NK-92 treated with Interleukin-12 subunit alpha and Interleukin-12 subunit beta, amount 100 ng/mL, for 24 hours (cell line): ENCODE measurements around the gene CCSER1.
"Not testable (repeated sequence)": the region's sequence is repeated elsewhere in the genome, so short reads cannot be mapped to it uniquely, and the experiment has no call there.

Experiments
- DNase-seq: peaks from one replicate; lab custom pipeline; 2025; lab: John Stamatoyannopoulos, UW

CCSER1 gene

GRCh38 chr4:91284480-91284879 lies 1157.3 kb downstream of the CCSER1 start:
- no peak for DNase-seq

DNA sequence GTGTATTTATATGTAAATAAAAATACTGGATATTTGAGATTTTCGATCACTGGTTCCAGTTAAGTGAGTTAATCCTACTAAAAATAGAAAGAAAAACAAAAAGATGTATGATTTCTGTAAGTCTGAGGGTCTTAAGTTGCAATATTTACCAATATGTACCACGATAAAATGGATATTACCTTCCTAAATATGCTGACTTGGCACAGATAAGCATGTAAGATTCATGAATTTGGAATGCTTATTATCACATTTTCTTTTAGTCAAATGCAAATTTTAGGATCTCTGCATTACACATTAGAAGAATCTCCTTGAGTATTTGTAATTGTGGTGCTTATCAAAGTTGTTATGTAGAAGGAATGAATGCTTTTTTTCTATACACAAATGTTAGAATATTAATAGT lies 1158.3 kb downstream of the CCSER1 start:
- no peak for DNase-seq

DNA sequence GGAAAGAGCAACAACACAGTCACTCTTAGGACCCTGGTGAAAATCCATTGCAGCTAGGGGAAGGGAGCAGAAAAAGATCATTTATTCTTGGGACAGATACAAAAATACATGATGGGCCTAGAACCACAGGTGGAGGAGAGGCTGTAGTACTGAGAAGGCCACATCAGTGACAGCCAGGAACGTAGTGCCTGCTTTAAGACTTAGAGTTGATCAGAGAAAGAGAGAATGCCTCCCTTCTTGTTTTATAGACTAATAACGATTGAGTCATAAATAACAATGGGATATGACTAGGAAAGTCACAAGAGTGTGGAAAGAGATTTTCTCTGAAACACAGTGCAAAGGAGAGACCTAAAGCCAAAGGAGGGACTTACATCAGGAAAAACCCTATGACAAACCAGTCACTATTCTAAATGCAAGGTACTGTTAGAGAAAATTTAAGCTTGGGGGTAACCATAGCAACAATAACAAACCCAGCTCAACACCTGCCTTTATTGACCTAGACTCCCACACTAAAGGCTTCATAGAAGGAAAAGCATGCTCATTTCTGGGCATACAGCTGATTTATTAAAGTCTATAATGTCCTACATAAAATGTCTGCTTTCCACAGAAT lies 1161.6 kb downstream of the CCSER1 start:
- DNase-seq, result no peak

GRCh38 chr4:91298156-91298700 lies 1171.0 kb downstream of the CCSER1 start:
- DNase-seq, result no peak

DNA sequence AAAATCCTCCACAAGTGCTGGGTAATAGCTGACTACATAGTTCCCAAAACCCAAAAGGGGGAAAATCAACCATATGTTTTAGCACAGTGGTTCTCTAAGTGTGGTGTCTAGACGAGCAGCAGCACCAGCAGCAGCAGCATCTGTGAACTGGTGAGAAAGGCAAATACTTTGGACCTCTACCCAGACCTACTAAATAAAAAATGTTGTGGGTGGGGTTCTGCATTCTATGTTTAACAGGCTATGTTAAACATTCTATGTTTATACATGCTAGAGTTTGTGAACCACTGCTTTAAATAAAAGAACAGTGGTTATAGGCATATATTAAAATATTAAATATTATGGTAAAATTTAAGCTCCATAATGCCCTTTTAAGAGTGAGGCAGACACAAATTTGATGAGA lies 1171.6 kb downstream of the CCSER1 start:
- DNase-seq, result no peak

- DNase-seq, result no peak
These were observed 1174.9 kb downstream of the CCSER1 start for GRCh38 chr4:91302120-91302519.

DNA sequence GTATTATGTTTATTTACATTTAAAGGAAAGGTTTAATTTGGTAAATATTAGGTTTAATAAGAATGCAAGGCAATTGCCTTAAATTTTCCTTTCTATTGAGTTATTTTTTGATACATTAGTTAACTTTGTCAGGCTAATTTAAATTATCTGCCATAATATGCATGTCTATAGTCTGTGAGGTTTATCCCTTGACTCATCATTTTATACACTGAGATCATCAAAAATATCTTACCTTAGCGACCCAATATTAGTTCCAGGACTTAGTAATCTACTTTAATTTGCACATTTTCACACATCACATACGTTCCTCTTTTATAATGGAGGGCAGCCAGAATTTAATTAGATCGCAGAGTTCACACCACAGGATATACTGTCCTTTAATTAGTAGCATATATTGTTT lies 1177.1 kb downstream of the CCSER1 start:
- DNase-seq, result no peak

DNA sequence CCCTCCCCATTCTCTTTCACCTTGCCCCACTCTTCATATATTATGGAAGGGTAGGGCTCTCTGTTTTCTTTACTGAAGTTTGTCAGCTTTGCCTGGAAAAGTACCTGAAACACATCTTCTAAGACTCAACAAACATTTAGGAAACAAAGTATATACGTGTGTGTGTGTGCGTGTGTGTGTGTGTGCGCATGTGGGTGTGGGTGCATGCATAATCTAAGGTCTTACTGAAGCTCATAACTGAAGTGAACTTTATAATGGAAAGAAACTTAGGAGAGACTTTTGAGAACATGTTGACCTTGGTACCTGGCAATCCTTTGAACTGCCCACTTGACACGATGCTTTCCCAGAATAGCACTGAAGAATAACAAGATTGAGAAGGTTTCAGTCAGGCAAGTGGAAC lies 1190.2 kb downstream of the CCSER1 start:
- no peak for DNase-seq

DNA sequence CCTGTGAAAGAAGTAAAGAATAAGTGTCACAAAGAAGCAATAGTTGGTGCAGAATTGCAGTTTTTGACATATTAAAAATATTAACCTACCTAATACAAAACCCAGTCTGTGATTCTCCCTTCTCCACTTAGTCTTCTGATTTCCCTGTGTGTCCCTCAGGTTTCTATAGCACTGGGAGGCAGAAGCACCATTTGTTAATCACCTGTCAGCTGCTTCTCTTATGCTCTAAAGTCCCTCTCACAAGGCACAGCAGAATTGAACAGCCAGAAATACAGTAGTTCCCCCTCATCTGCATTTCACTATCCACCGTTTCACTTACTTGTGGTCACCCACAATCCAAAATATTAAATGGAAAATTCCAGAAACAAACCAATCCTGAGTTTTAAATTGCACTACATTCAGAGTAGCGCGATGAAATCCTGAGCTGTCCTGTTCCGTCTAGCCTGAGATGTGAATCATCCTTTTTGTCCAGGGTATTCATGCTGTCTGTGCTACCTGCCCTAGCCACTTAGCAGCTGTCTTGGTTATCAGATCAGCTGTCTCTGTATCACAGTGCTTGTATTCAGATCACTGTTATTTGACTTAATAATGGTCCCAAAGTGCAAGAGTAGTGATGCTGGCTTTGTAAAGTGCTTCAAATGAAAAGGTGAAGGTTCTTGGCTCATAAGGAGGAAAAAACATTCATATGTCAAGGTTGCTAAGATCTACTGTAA lies 1192.5 kb downstream of the CCSER1 start:
- no peak for DNase-seq

GRCh38 chr4:91322961-91323360 lies 1195.8 kb downstream of the CCSER1 start:
- no peak for DNase-seq

GRCh38 chr4:91325495-91325894 lies 1198.3 kb downstream of the CCSER1 start:
- DNase-seq, result no peak

GRCh38 chr4:91326167-91326566 lies 1199.0 kb downstream of the CCSER1 start:
- DNase-seq, result not testable (repeated sequence)

DNA sequence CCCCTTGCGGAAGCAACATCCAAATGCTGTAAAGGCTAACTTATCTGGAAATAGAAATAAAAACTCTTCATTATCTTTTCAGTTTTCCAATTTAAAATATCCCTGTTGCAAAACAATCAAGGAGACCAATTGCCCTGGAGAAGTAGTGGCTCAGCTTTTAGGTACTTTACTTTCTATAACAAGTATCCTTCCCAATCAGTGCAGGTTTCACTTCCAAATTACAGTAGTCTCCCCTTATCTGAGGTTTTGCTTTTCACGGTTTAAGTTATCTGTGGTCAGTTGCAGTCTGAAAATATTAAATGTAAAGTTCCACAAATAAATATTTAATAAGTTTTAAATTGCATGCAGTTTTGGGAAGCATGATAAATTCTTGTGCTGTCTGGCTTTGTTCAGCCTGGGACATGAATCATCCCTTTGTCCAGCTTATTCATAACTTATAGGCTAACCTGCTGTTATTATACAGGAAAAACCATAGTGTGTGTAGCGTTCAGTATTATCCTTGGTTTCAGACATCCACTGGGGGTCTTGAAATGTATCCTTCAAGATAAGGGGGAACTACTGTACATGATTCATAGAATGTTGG lies 1203.5 kb downstream of the CCSER1 start:
- DNase-seq, result no peak

DNA sequence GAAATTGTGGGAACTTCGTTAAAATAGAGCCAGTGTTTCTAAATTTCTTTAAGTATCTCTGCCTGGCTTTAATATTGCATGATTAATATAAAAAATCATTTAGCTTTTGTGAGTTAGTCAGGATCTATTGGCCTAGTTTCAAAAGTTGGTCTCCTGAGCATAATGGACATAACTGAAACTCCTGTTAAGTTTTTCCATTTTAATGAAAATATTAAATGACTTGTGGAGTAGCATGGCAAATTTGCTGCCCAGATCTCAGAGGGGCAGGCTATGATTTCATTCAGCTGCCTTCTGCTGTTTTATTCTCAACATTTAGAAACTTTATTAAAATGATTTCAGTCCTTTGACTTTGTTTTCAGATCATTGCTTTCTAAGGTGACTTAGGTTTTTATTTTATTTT lies 1213.6 kb downstream of the CCSER1 start:
- DNase-seq, result no peak

GRCh38 chr4:91345632-91346031 lies 1218.4 kb downstream of the CCSER1 start:
- DNase-seq, result no peak

- DNase-seq, result not testable (repeated sequence)
These were observed 1229.3 kb downstream of the CCSER1 start for GRCh38 chr4:91356496-91356895.

- not testable (repeated sequence) for DNase-seq
These were observed 1230.8 kb downstream of the CCSER1 start for GRCh38 chr4:91358016-91358415.

DNA sequence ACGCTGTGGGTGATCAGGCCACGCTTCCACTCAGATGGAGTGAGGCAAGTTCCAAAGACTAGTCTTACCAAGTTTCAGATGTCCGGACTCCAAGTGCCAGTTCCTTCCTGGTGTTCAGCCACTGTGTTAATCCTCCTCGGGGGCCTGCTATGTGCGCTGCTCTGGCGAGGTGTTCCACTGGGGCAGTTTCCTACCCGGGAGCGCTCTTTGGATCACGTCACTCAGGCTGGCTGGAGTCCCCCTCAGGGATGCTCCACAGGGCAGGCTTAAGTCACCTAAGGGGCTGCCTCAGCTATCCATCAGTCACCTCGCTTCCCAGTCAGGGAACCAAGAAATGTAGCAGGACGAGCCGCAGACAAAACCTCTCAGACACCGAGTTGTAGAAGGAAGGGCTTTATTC lies 1231.4 kb downstream of the CCSER1 start:
- not testable (repeated sequence) for DNase-seq

DNA sequence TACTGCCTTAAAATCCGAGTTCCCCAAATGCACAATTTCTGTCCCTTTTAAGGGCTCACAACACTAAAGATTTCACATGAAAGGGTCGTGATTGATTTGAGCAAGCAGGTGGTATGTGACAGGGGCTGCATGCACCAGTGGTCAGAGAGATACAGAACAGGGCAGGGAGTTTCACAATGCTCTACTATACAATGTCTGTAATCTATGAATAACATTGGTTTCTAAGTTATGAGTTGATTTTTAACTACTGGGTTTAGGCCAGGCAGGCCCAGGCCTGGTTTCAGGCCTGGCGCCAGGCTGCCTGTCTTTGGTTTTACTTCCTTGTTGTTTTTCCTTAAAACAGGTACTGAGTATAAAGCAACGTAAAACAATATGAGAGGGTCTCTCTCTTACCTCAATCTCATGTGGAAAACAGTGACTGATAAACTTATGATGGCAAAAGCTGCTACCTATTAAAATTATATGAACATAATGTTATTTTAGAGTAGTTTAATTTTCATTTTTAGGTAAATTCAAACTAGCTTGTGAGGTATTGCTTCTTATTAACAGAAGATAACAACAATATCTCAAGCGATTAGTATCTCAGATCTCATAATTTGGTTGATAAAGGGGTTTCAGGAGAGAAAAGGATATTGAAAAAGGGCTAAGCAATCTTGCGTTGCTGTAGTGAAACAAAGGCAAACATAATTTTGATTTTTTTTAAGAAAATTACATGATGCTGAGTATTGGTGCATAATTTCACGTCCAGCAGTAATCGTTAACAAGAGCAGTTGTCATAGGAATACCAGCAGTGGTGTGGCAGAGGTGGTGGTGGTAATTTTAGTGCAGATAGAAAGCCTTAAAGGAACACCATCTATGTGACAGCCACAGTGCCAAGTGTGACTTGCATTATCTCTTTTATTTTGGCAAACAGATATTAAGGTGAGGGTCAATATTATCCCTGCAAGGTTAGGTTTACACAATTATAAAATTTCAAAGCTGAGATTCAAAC lies 1232.1 kb downstream of the CCSER1 start:
- DNase-seq, result no peak

GRCh38 chr4:91362125-91362524 lies 1234.9 kb downstream of the CCSER1 start:
- no peak for DNase-seq

DNA sequence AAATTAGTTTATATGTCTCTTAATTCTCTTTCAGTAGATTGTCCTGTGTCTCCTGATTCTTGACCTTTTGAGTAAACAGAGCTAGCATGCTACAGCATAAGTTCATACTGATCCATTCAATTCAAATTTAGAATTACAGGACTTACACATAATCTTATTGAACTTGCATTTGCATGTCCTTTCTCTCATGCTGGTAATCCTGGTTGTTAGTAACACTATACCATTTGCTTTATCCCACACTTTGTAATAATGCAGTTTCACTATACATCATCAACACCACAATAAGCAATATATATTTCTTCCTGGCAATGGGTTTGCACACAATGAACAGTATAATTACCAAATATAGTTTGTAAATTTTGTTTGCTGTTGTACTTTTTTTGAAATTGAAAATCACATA lies 1239.4 kb downstream of the CCSER1 start:
- no peak for DNase-seq

- DNase-seq, result no peak
These were observed 1241.9 kb downstream of the CCSER1 start for GRCh38 chr4:91369116-91369515.
